DMS79 (cell line): ENCODE measurements around the gene ANKS1B.
"Not testable (repeated sequence)": the region's sequence is repeated elsewhere in the genome, so short reads cannot be mapped to it uniquely, and the experiment has no call there.

ENCODE experiments used
- DNase-seq: peaks from one replicate; lab custom pipeline; 2025; lab: John Stamatoyannopoulos, UW

The ANKS1B gene

GRCh38 chr12:99057670-99058069 lies 927.1 kb downstream of the ANKS1B start:
- DNase-seq = no peak

DNA sequence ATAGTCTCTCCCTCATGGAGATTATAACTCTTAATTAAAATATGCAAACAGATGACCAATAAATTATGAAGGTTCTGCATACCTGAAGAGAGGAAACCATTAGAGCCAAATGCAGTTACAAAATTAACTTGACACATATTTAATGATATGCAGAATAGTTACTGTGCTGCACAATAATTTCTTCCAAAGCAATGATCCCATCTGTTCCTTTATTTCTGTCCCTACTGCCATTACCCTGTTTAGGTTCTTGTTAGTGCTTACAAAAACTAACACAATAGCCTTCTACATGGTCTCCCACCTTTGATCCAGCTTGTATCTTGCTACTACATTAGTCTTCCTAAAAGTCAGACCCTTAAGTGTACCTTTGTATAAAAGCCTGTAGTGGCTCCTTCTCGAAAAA lies 928.5 kb downstream of the ANKS1B start:
- DNase-seq = no peak

GRCh38 chr12:99055299-99055698 lies 929.4 kb downstream of the ANKS1B start:
- DNase-seq = no peak

- DNase-seq = no peak
Measured at GRCh38 chr12:99054601-99055128, 930.1 kb downstream of the ANKS1B start.

- DNase-seq = no peak
Measured at GRCh38 chr12:99053616-99054362, 930.9 kb downstream of the ANKS1B start.

GRCh38 chr12:99049774-99050173 lies 935.0 kb downstream of the ANKS1B start:
- no peak for DNase-seq

DNA sequence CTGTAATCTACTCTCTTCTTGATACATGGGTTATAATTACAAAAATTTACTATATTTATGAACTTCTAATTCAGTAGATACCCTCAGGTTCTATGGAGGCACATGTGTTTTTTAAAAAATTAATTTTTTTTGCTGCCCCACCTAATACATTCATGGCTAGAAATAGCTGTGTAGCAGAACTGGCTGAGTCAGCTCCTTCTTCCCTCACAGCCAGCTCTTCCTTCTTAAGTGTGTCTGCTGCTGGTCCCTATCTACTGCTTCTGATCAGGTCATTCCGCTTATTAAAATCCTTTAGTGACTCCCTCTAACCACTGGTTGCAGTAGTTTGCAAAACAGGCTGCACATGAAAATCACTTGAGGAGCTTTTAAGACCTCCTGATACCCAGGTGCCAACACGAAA lies 939.6 kb downstream of the ANKS1B start:
- no peak for DNase-seq

- no peak for DNase-seq
Measured at GRCh38 chr12:99043319-99043914, 941.3 kb downstream of the ANKS1B start.

- no peak for DNase-seq
Measured at GRCh38 chr12:99042226-99042625, 942.5 kb downstream of the ANKS1B start.

GRCh38 chr12:99039367-99040120 lies 945.2 kb downstream of the ANKS1B start:
- no peak for DNase-seq

DNA sequence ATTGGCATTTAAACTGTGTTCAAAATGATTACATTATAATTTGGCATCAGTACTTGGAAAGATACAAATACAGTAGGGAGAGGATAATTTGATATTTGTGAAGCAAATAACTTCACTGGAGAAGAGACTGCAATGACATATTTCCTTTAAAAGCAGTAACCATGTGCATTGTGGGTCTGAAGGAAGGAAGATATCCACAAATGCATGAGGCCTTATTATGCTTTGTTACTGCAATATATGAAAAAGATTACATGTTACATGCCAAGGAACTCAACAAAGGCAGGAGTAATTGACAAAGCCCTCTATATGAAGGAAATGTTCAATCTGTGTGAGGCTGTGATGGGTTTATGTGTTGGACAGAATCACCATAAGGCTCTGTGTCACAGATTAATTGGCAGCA lies 948.2 kb downstream of the ANKS1B start:
- DNase-seq = no peak

GRCh38 chr12:99035803-99036202 lies 948.9 kb downstream of the ANKS1B start:
- DNase-seq = no peak

- DNase-seq = not testable (repeated sequence)
Measured at GRCh38 chr12:99034201-99034600, 950.5 kb downstream of the ANKS1B start.

DNA sequence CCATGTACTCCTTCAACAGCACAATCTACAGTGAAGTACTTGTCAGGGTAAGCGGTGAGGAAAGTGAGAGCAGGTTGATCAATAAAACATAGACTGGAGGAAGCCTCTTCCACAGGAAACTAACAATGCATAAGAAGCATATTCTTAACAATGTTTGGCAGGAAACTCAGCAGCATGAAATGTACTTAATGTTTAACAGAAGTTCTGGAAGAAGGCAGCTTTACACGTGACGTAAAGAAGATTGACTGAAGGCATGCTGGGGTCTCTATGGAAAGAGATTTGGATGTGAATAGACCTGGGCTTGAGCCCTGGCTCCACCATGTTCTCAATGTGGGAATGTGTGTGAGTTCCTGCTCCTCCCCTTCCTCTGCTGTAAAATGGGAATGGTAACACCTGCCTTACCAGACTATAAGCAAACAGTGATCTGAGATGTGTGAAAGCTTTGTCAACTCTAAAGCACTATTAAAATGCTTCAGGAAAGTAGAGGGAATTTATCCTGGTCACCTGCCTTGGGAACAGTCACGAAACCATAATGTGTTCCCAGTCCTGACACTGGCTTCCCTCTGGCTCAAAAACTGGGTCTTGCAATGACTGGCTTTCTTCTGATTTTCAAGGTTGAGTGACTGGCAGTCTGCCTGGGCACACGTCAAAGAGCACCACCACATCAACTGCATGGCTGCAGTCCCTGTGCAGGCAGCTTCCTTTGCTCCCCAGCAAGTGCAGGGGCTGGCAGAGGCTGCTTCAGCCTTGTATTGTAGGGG lies 955.0 kb downstream of the ANKS1B start:
- DNase-seq = no peak

DNA sequence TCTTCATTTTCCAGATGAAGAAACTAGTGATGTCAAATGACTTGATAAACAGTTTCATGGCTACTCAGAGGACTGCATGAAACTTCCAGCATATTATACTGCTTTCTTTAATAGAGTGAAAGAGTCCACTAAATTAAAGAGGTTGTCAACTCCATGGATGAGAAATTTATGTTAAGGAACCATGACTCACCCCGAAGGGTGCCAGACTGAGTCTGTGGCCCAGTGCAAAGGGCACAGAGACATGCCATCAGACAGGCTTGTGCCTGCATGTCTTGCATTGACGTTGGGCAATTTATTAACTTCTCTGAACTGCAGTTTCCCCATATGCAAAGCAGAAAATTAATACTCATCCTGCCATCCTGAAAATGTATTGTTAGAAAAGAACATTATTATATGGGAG lies 957.3 kb downstream of the ANKS1B start:
- no peak for DNase-seq

- no peak for DNase-seq
Measured at GRCh38 chr12:99027055-99027393, 957.7 kb downstream of the ANKS1B start.

DNA sequence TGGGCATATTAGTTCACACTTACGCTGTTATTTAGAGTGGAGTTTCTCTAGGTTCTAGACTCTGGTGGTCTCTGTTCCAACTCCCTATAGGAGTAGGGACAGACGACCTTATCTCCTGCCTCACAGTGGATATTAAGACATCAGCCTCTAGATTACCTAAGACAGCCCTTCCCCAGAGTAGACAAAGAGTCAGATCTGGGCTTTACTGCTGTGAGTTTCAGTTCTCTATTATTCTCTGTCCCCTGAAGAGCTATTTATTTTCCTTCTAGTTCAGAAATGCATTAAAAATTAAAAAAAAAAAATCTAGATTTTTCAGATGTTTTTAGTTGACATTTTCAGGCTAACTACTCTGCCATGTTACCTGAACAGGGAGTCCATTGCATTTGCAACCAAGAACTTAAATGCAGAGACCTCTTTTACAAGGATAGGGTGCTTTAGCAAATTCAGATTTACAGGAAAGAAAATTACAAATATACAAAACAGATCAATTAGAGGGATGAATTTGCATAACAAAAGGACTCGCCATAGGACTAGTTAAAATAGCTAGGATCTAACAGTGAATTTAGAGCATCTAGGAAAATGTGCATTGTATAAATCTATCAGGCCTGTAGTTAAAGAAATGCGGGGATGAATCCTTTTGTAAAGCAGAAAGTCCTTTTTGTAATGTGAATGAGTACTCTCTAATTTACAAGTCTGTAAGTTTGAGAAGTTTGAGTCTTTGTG lies 958.2 kb downstream of the ANKS1B start:
- no peak for DNase-seq

- no peak for DNase-seq
Measured at GRCh38 chr12:99024870-99025269, 959.9 kb downstream of the ANKS1B start.

DNA sequence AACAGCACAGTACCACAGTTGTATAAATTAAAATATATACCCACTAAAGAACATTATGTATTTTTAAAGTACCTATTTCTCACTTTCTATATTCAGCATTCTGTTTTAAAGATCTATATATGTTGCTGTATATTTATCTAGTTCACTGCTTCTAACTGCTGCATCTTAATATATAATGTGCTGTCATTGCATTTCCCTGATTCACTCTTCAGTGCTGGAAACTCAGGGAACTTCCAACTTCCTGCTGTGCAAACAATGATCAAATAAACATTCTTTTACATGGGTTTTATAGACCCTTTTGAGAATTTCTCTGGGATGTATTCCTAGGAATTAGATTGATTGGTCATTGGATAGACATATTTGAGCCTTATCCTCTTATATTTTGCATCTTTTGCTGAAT lies 960.5 kb downstream of the ANKS1B start:
- no peak for DNase-seq

- no peak for DNase-seq
Measured at GRCh38 chr12:99020871-99021270, 963.9 kb downstream of the ANKS1B start.

DNA sequence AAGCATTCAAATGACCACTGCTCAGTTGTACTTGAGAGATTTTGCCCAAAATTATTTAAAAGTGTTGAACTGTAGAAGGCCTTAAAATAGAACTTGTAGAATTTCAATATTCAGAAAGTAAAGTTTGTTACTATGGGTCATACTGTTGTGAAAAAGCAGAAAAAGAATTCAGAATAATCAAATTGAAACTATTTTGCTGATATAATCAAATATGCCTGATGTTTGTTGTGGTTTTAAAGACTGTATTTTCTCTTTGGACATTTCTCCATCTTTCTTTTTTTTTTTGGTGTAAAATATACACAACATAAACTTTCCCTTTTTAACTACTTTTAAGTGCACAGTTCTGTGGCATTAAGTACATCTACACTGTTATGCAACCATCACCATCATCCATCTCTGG lies 964.9 kb downstream of the ANKS1B start:
- DNase-seq = no peak

- DNase-seq = no peak
Measured at GRCh38 chr12:99017971-99018370, 966.8 kb downstream of the ANKS1B start.
